HCT116 (cell line): ENCODE measurements around the gene DCTN4. TPM values are rescaled to one million over a fixed set of nuclear protein-coding genes. Genes with fewer than 3 reads are reported as not detected.

Source experiments
- ATAC-seq: fragments of 200-7000 bp; cut with Tn5 transposase; 2 replicates; pipeline ENCODE4 v1.9.1; 2020; ENCODE audit warnings: mild to moderate bottlenecking, moderate library complexity
- BruUV-seq: library from RNA; stranded (reverse); fragments of 400-500 nt; replicated peaks from 2 replicates; lab custom pipeline; 2021; lab: Mats Ljungman, UMichigan
- CTCF ChIA-PET: fragments of 300-600 bp; sonication (Branson Sonifier 250); formaldehyde crosslinking; loops from one replicate; lab custom pipeline; 2021; ENCODE audit warnings: antibody characterized with exemption; lab: Charles Lee
- POLR2A ChIA-PET: fragments of 300-600, 350-600 bp; sonication (Branson Sonifier 250); formaldehyde crosslinking; loops from one replicate; lab custom pipeline; 2021; ENCODE audit warnings: antibody characterized with exemption; lab: Charles Lee
- RAD21 ChIA-PET, 2 experiments: fragments of 300-600 bp; sonication (Branson Sonifier 250); formaldehyde crosslinking; loops; one replicate each; lab custom pipeline; 2023; ENCODE audit warnings: low total read pairs in 2 of 2; ENCODE audit not compliant: uncharacterized antibody in 2 of 2, unreplicated experiment in 2 of 2, low non-redundant PET in 1 of 2; lab: Charles Lee
- DNase-seq: peaks from one replicate; pipeline ENCODE4 v3.0.0-alpha.2; 2010; ENCODE audit warnings: low read depth, low spot score
- H2AFZ ChIP-seq: fragments of 200-600 bp; shearing (Covaris generic), sonication (generic); 2 replicates; pipeline ENCODE4 v1.6.1; 2017; ENCODE audit warnings: low read depth, mixed run types, mixed read lengths, antibody characterized with exemption, low read length; ENCODE audit not compliant: poor library complexity, severe bottlenecking
- H3K27ac ChIP-seq: 2 replicates; pipeline ENCODE4 v1.5.1; 2012; ENCODE audit warnings: low read depth, low read length
- H3K27me3 ChIP-seq: fragments of 200-600 bp; sonication (generic); 2 replicates; pipeline ENCODE4 v1.6.1; 2016; ENCODE audit warnings: mixed run types, low read length, mixed read lengths; ENCODE audit not compliant: insufficient read depth
- H3K36me3 ChIP-seq, 2 experiments: fragments of 200-500 bp in 1 of 2; fragments of 200-600 bp in 1 of 2; sonication (Bioruptor generic) in 1 of 2; sonication (generic) in 1 of 2; 2 replicates each; pipeline versions ENCODE4 v1.5.1 to v1.6.1; 2014 to 2016; ENCODE audit warnings: low read length in 2 of 2, inconsistent platforms in 1 of 2, mixed read lengths in 1 of 2, mixed run types in 1 of 2; ENCODE audit not compliant: insufficient read depth in 2 of 2, control insufficient read depth in 1 of 2
- H3K4me1 ChIP-seq, 2 experiments: fragments of 200-600 bp in 1 of 2; sonication (generic) in 1 of 2; 2 replicates each; pipeline versions ENCODE4 v1.5.1 to v1.6.1; 2012 to 2017; ENCODE audit warnings: low read length in 2 of 2, inconsistent platforms in 1 of 2, mild to moderate bottlenecking in 1 of 2, mixed read lengths in 1 of 2, mixed run types in 1 of 2, moderate library complexity in 1 of 2; ENCODE audit not compliant: insufficient read depth in 2 of 2, control insufficient read depth in 1 of 2
- H3K4me2 ChIP-seq: fragments of 200-600 bp; sonication (generic); 2 replicates; pipeline ENCODE4 v1.6.1; 2017; ENCODE audit warnings: mixed run types, low read length, mixed read lengths
- H3K4me3 ChIP-seq, 2 experiments: fragments of 200-600 bp in 1 of 2; sonication (generic) in 1 of 2; replicated peaks in 1 of 2; 2 replicates each; pipeline ENCODE4 v1.5.1; 2011 to 2016; ENCODE audit warnings: low read length in 2 of 2, control low read depth in 1 of 2, low read depth in 1 of 2, mild to moderate bottlenecking in 1 of 2, mixed read lengths in 1 of 2, mixed run types in 1 of 2
- H3K79me2 ChIP-seq: fragments of 200-600 bp; sonication (generic); 2 replicates; pipeline ENCODE4 v1.6.1; 2017; ENCODE audit warnings: mild to moderate bottlenecking, mixed run types, low read length, moderate library complexity, mixed read lengths; ENCODE audit not compliant: insufficient read depth
- H3K9ac ChIP-seq: fragments of 200-600 bp; sonication (generic); 2 replicates; pipeline ENCODE4 v1.6.1; 2016; ENCODE audit warnings: low read length, mixed read lengths
- H3K9me2 ChIP-seq: fragments of 200-600 bp; sonication (generic), shearing (Covaris generic); 2 replicates; pipeline ENCODE4 v1.6.1; 2017; ENCODE audit warnings: mixed run types, mild to moderate bottlenecking, moderate library complexity; ENCODE audit not compliant: insufficient read depth
- H3K9me3 ChIP-seq, 2 experiments: fragments of 200-500 bp in 1 of 2; fragments of 200-600 bp in 1 of 2; sonication (Bioruptor generic) in 1 of 2; sonication (generic) in 1 of 2; 2 replicates each; pipeline ENCODE4 v1.6.1; 2014 to 2017; ENCODE audit warnings: low read length in 2 of 2, mixed read lengths in 2 of 2, inconsistent platforms in 1 of 2, low read depth in 1 of 2, mild to moderate bottlenecking in 1 of 2, mixed run types in 1 of 2, moderate library complexity in 1 of 2; ENCODE audit not compliant: control insufficient read depth in 1 of 2, insufficient read depth in 1 of 2
- H4K20me1 ChIP-seq: fragments of 200-600 bp; sonication (generic), shearing (Covaris generic); 2 replicates; pipeline ENCODE4 v1.6.1; 2017; ENCODE audit warnings: mixed run types, mild to moderate bottlenecking, moderate library complexity; ENCODE audit not compliant: insufficient read depth
- CBX3 ChIP-seq: IDR thresholded peaks from 2 replicates; pipeline ENCODE4 v1.6.1; 2012; ENCODE audit warnings: low read depth
- CEBPB ChIP-seq: IDR thresholded peaks from 2 replicates; pipeline ENCODE4 v1.6.1; 2012; ENCODE audit warnings: low read depth
- CTCF ChIP-seq, 3 experiments: fragments of 200-600 bp in 1 of 3; sonication (generic) in 1 of 3; IDR thresholded peaks in 2 of 3; conservative IDR thresholded peaks in 1 of 3; 2 replicates each; pipeline ENCODE4 v1.5.1; 2012 to 2017; ENCODE audit warnings: low read depth in 2 of 3, low read length in 2 of 3, antibody characterized with exemption in 1 of 3, borderline replicate concordance in 1 of 3, control low read depth in 1 of 3, mild to moderate bottlenecking in 1 of 3, mixed read lengths in 1 of 3, mixed run types in 1 of 3, moderate library complexity in 1 of 3; ENCODE audit not compliant: insufficient read depth in 1 of 3
- EGR1 ChIP-seq: IDR thresholded peaks from 2 replicates; pipeline ENCODE4 v1.6.1; 2012; ENCODE audit warnings: low read depth
- EZH2 ChIP-seq: fragments of 200-600 bp; sonication (generic); IDR thresholded peaks from 2 replicates; pipeline ENCODE4 v1.6.1; 2017; ENCODE audit warnings: antibody characterized with exemption, mixed run types
- EZH2phosphoT487 ChIP-seq: fragments of 200-600 bp; IDR thresholded peaks from 2 replicates; pipeline ENCODE4 v1.6.1; 2018; ENCODE audit warnings: antibody characterized with exemption, borderline replicate concordance
- JUND ChIP-seq: IDR thresholded peaks from 2 replicates; pipeline ENCODE4 v1.6.1; 2012
- POLR2A ChIP-seq: IDR thresholded peaks from 2 replicates; pipeline ENCODE4 v1.7.0; 2011; ENCODE audit warnings: borderline replicate concordance; ENCODE audit not compliant: insufficient read depth, insufficient read length; ENCODE audit errors: extremely low read depth
- POLR2AphosphoS5 ChIP-seq: IDR thresholded peaks from 2 replicates; pipeline ENCODE4 v1.6.1; 2011; ENCODE audit warnings: mild to moderate bottlenecking, low read depth, low read length, moderate library complexity
- RAD21 ChIP-seq: IDR thresholded peaks from 2 replicates; pipeline ENCODE4 v1.6.1; 2012; ENCODE audit warnings: low read depth, mild to moderate bottlenecking
- SP1 ChIP-seq: IDR thresholded peaks from 2 replicates; pipeline ENCODE4 v1.6.1; 2012; ENCODE audit warnings: low read depth
- SRF ChIP-seq: IDR thresholded peaks from 2 replicates; pipeline ENCODE4 v1.6.1; 2012; ENCODE audit warnings: low read depth
- TCF7L2 ChIP-seq: IDR thresholded peaks from 2 replicates; pipeline ENCODE4 v1.7.0; 2011; ENCODE audit warnings: borderline replicate concordance, inconsistent platforms; ENCODE audit not compliant: insufficient read depth, insufficient read length; ENCODE audit errors: extremely low read depth
- ZBTB33 ChIP-seq: IDR thresholded peaks from 2 replicates; pipeline ENCODE4 v1.6.1; 2011; ENCODE audit warnings: mild to moderate bottlenecking, low read length, moderate library complexity; ENCODE audit not compliant: insufficient replicate concordance; ENCODE audit errors: extremely low read depth
- ZFX ChIP-seq: fragments of 450-650 bp; IDR thresholded peaks from 2 replicates; pipeline ENCODE4 v1.6.1; 2017
- ZNF274 ChIP-seq: fragments of 200-500 bp; sonication (Bioruptor generic); IDR thresholded peaks from 2 replicates; pipeline ENCODE4 v1.6.1; 2014; ENCODE audit warnings: mild to moderate bottlenecking, low read depth, low read length, inconsistent platforms
- intact Hi-C: fragments of 100-400 bp; cut with micrococcal nuclease; formaldehyde crosslinking; loops from 2 replicates; pipeline ENCODE4 v1.10.0; 2022
- total RNA-seq: library from RNA; stranded (reverse); gene quantifications from one replicate; pipeline ENCODE4 v1.2.1, GENCODE V29; 2021; ENCODE audit not compliant: unreplicated experiment
- TF ChIP-seq, protein P1 (sequence below): IDR thresholded peaks from 2 replicates; pipeline ENCODE4 v1.6.1; 2012
- TF ChIP-seq, protein P2 (sequence below): IDR thresholded peaks from 2 replicates; pipeline ENCODE4 v1.6.1; 2012
- TF ChIP-seq, protein P3 (sequence below): IDR thresholded peaks from 2 replicates; pipeline ENCODE4 v1.6.1; 2012; ENCODE audit warnings: low read depth

DCTN4 gene
- total RNA-seq, 1 experiment from 2014 or later, result 78.8 TPM

DNA sequence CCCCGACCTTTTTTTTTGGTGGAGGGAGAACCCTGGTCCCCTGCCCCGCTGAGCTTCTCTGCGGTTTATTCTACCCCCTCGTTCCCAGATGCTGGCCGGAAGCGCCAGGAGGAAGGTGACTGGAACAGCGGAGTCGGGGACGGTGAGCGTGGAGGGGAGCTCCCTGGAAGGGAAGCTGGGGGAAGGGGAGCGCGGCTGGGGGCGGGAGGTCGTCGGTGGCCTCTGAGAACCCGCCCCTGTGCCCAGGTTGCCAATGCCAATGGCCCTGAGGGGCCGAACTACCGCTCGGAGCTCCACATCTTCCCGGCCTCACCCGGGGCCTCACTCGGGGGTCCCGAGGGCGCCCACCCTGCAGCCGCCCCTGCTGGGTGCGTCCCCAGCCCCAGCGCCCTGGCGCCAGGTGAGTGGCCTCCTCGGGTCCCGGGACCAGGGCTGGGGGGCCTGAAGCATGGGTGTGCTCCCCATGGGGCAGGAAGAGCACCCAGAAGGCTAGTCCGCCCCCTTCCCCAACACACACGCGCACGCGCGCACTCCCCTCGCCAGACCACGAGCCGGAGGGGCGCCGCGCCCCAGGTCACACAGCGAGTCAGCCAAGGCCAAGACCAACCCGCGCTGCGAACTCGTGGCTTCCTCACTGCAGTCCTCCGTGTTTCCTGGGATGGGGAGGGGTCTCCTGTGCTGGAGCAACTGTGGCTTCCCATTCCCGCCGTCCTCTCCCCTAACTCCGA lies 87.1 kb downstream of the DCTN4 start:
- H3K27ac ChIP-seq, result no peak overlapping the region
- no peaks in the 10 kb centered on the region for H3K9me2 ChIP-seq
- ChIA-PET RAD21 (no interaction called here), CTCF (no interaction called here), POLR2A (no interaction called here)
- no peak for ATAC-seq
- no TSS peak for BruUV-seq
- H3K36me3 ChIP-seq, result no peaks in the 10 kb centered on the region
- H4K20me1 ChIP-seq, result no peaks in the 10 kb centered on the region
- H3K4me2 ChIP-seq, result no peak overlapping the region
- H3K79me2 ChIP-seq, result no peaks in the 10 kb centered on the region
- peaks cover 0 to 12% of the 10 kb centered on the region in 2 experiments; a peak in 1 of 4 replicates for H3K4me1 ChIP-seq
- no peak for DNase-seq
- no peaks in the 10 kb centered on the region for H3K9me3 ChIP-seq
- H3K27me3 ChIP-seq, result no peaks in the 10 kb centered on the region
- intact Hi-C loops, result no loop called here
- no peak for TF ChIP-seq RAD21
- TF ChIP-seq CEBPB, result no peak
- no peak for TF ChIP-seq ZBTB33
- TF ChIP-seq EZH2phosphoT487, result no peak
- TF ChIP-seq POLR2AphosphoS5, result no peak
- TF ChIP-seq, protein P1, sequence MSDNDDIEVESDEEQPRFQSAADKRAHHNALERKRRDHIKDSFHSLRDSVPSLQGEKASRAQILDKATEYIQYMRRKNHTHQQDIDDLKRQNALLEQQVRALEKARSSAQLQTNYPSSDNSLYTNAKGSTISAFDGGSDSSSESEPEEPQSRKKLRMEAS, result no peak
- TF ChIP-seq ZNF274, result no peak
- no peak for TF ChIP-seq TCF7L2
- TF ChIP-seq ZFX, result no peak
- TF ChIP-seq JUND, result no peak
- no peak for TF ChIP-seq SP1
- TF ChIP-seq, protein P2, sequence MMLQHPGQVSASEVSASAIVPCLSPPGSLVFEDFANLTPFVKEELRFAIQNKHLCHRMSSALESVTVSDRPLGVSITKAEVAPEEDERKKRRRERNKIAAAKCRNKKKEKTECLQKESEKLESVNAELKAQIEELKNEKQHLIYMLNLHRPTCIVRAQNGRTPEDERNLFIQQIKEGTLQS, result no peak
- no peak for TF ChIP-seq EZH2
- TF ChIP-seq CTCF (IDR thresholded peaks at IDR 0.05 in 2 of 3, conservative IDR thresholded peaks at IDR 0.05 in 1 of 3; ENCODE audit: borderline replicate concordance in 1 of 3, insufficient read depth in 1 of 3, low read depth in 2 of 3, low read length in 2 of 3), result no peak
- TF ChIP-seq SRF, result no peak
- TF ChIP-seq CBX3, result no peak
- no peak for TF ChIP-seq POLR2A
- no peak for TF ChIP-seq EGR1
- TF ChIP-seq, protein P3, sequence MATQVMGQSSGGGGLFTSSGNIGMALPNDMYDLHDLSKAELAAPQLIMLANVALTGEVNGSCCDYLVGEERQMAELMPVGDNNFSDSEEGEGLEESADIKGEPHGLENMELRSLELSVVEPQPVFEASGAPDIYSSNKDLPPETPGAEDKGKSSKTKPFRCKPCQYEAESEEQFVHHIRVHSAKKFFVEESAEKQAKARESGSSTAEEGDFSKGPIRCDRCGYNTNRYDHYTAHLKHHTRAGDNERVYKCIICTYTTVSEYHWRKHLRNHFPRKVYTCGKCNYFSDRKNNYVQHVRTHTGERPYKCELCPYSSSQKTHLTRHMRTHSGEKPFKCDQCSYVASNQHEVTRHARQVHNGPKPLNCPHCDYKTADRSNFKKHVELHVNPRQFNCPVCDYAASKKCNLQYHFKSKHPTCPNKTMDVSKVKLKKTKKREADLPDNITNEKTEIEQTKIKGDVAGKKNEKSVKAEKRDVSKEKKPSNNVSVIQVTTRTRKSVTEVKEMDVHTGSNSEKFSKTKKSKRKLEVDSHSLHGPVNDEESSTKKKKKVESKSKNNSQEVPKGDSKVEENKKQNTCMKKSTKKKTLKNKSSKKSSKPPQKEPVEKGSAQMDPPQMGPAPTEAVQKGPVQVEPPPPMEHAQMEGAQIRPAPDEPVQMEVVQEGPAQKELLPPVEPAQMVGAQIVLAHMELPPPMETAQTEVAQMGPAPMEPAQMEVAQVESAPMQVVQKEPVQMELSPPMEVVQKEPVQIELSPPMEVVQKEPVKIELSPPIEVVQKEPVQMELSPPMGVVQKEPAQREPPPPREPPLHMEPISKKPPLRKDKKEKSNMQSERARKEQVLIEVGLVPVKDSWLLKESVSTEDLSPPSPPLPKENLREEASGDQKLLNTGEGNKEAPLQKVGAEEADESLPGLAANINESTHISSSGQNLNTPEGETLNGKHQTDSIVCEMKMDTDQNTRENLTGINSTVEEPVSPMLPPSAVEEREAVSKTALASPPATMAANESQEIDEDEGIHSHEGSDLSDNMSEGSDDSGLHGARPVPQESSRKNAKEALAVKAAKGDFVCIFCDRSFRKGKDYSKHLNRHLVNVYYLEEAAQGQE, result no peak
- H3K4me3 ChIP-seq, result no peak overlapping the region
- no peak overlapping the region for H3K9ac ChIP-seq
- no peak overlapping the region for H2AFZ ChIP-seq
